HG02852 (cell line): ENCODE measurements around the gene SOST.

ENCODE experiments used
- ATAC-seq: cut with Tn5 transposase; IDR thresholded peaks from one replicate; pipeline ENCODE4 v1.9.1; 2021; ENCODE audit warnings: mild to moderate bottlenecking, moderate library complexity; ENCODE audit not compliant: unreplicated experiment

The SOST gene

GRCh38 chr17:43710101-43710500 is 48.5 kb downstream of the SOST start:
- no peak for ATAC-seq

- no peak for ATAC-seq
These were observed 49.4 kb downstream of the SOST start for GRCh38 chr17:43709210-43709609.

GRCh38 chr17:43707184-43707583 is 51.4 kb downstream of the SOST start:
- no peak for ATAC-seq

- ATAC-seq: no peak
These were observed 52.4 kb downstream of the SOST start for GRCh38 chr17:43706235-43706634.
